GM12878 (cell line): ENCODE data around the gene PLPP7. TPM values are rescaled to one million over a fixed set of nuclear protein-coding genes. Genes with fewer than 3 reads are reported as not detected.

ENCODE experiments used
- ATF2 ChIP-seq: IDR thresholded peaks from 2 replicates; pipeline ENCODE4 v1.6.1; 2012; ENCODE audit warnings: low read length, inconsistent platforms
- CBFB ChIP-seq: IDR thresholded peaks from 2 replicates; pipeline ENCODE4 v1.6.1; 2016; ENCODE audit warnings: antibody characterized with exemption, low read depth
- CREM ChIP-seq: IDR thresholded peaks from 2 replicates; pipeline ENCODE4 v1.6.1; 2014; ENCODE audit warnings: antibody characterized with exemption, low read depth
- EED ChIP-seq: sonication (generic); IDR thresholded peaks from 2 replicates; pipeline ENCODE4 v1.6.1; 2016; ENCODE audit warnings: antibody characterized with exemption, low read depth
- FOS ChIP-seq: IDR thresholded peaks from 3 replicates; pipeline ENCODE4 v1.6.1; 2011; ENCODE audit warnings: borderline replicate concordance; ENCODE audit not compliant: insufficient read length; ENCODE audit errors: extremely low read depth
- GABPA ChIP-seq: IDR thresholded peaks from 2 replicates; pipeline ENCODE4 v1.6.1; 2014; ENCODE audit warnings: antibody characterized with exemption, low read depth, mild to moderate bottlenecking, inconsistent platforms
- HCFC1 ChIP-seq: fragments of 150-350 bp; IDR thresholded peaks from 2 replicates; pipeline ENCODE4 v1.6.1; 2014; ENCODE audit warnings: low read length
- JUNB ChIP-seq: IDR thresholded peaks from 2 replicates; pipeline ENCODE4 v1.6.1; 2016; ENCODE audit warnings: antibody characterized with exemption, mild to moderate bottlenecking
- MAX ChIP-seq: IDR thresholded peaks from 2 replicates; pipeline ENCODE4 v1.6.1; 2012; ENCODE audit warnings: low read depth, low read length, improper control_type of control experiment
- MTA2 ChIP-seq: fragments of 450-650 bp; IDR thresholded peaks from 2 replicates; pipeline ENCODE4 v1.6.1; 2016; ENCODE audit warnings: low read depth, mild to moderate bottlenecking, moderate library complexity
- NFIC ChIP-seq: IDR thresholded peaks from 2 replicates; pipeline ENCODE4 v1.6.1; 2012; ENCODE audit warnings: low read depth, mild to moderate bottlenecking, inconsistent platforms, low read length, moderate library complexity
- NFYB ChIP-seq: IDR thresholded peaks from 2 replicates; pipeline ENCODE4 v1.6.1; 2011; ENCODE audit warnings: low read depth, mild to moderate bottlenecking, low read length, improper control_type of control experiment, moderate library complexity; ENCODE audit not compliant: insufficient read depth
- PAX8 ChIP-seq: fragments of 450-650 bp; IDR thresholded peaks from 2 replicates; pipeline ENCODE4 v1.6.1; 2017; ENCODE audit warnings: mild to moderate bottlenecking, moderate library complexity
- POU2F2 ChIP-seq: IDR thresholded peaks from 3 replicates; pipeline ENCODE4 v1.6.1; 2011; ENCODE audit warnings: low read depth, mild to moderate bottlenecking, low read length, borderline replicate concordance
- SIN3A ChIP-seq: IDR thresholded peaks from 2 replicates; pipeline ENCODE4 v1.6.1; 2012; ENCODE audit warnings: low read depth, low read length, improper control_type of control experiment
- SMAD1 ChIP-seq: fragments of 450-650 bp; IDR thresholded peaks from 2 replicates; pipeline ENCODE4 v1.6.1; 2018; ENCODE audit warnings: mild to moderate bottlenecking, low read depth; ENCODE audit not compliant: partially characterized antibody
- SMC3 ChIP-seq: IDR thresholded peaks from 2 replicates; pipeline ENCODE4 v1.6.1; 2011; ENCODE audit warnings: low read length, improper control_type of control experiment, borderline replicate concordance
- TCF3 ChIP-seq: IDR thresholded peaks from 2 replicates; pipeline ENCODE4 v1.6.1; 2012; ENCODE audit warnings: low read depth, mild to moderate bottlenecking, low read length, borderline replicate concordance; ENCODE audit not compliant: insufficient read depth
- ZBTB40 ChIP-seq: fragments of 450-650 bp; IDR thresholded peaks from 2 replicates; pipeline ENCODE4 v1.6.1; 2016; ENCODE audit warnings: mild to moderate bottlenecking, moderate library complexity, borderline replicate concordance
- ZNF24 ChIP-seq: fragments of 450-650 bp; IDR thresholded peaks from 2 replicates; pipeline ENCODE4 v1.6.1; 2017; ENCODE audit warnings: antibody characterized with exemption, mild to moderate bottlenecking
- ZNF622 ChIP-seq: fragments of 450-650 bp; IDR thresholded peaks from 2 replicates; pipeline ENCODE4 v1.6.1; 2017; ENCODE audit warnings: mild to moderate bottlenecking, inconsistent platforms
- ZZZ3 ChIP-seq: IDR thresholded peaks from 2 replicates; pipeline ENCODE4 v1.6.1; 2011; ENCODE audit warnings: low read depth; ENCODE audit not compliant: control insufficient read depth, insufficient read length
- polyA plus RNA-seq, 11 experiments: library from polyadenylated mRNA; depleted of rRNA in 4 of 11; unstranded in 6 of 11; stranded (reverse) in 5 of 11; fragments of >200 nt; fragmentation: Nextera tagmentation in 4 of 11; fragmentation: Illumina TruSeq in 1 of 11; extraction: Ambion mirVana in 4 of 11; extraction: Trizol in 1 of 11; gene quantifications; 1 replicate in 1 of 11; 2 replicates in 10 of 11; pipeline versions ENCODE4 v1.2.1 to v1.2.3, GENCODE V29; 2011 to 2016; ENCODE audit warnings: inconsistent platforms in 2 of 11, missing spikeins in 2 of 11, low read depth in 1 of 11
- total RNA-seq, 4 experiments: library from RNA; depleted of rRNA in 3 of 4; stranded (reverse); fragments of >200 nt in 3 of 4; fragmentation: Illumina TruSeq in 1 of 4; extraction: Trizol in 1 of 4; gene quantifications; 2 replicates each; pipeline versions ENCODE4 v1.2.1 to v1.2.3, GENCODE V29; 2013 to 2021
- TF ChIP-seq, protein P1 (sequence below): IDR thresholded peaks from 2 replicates; pipeline ENCODE4 v1.6.1; 2011; ENCODE audit warnings: low read depth, low read length, improper control_type of control experiment, borderline replicate concordance

PLPP7 gene
- total and polyA plus RNA-seq, 10 of the 15 experiments (the other 5 are each of a cell fraction or from before 2014, with no cell fraction given): 0.05 to 1.0 (median 0.40) TPM; not detected in 3

DNA sequence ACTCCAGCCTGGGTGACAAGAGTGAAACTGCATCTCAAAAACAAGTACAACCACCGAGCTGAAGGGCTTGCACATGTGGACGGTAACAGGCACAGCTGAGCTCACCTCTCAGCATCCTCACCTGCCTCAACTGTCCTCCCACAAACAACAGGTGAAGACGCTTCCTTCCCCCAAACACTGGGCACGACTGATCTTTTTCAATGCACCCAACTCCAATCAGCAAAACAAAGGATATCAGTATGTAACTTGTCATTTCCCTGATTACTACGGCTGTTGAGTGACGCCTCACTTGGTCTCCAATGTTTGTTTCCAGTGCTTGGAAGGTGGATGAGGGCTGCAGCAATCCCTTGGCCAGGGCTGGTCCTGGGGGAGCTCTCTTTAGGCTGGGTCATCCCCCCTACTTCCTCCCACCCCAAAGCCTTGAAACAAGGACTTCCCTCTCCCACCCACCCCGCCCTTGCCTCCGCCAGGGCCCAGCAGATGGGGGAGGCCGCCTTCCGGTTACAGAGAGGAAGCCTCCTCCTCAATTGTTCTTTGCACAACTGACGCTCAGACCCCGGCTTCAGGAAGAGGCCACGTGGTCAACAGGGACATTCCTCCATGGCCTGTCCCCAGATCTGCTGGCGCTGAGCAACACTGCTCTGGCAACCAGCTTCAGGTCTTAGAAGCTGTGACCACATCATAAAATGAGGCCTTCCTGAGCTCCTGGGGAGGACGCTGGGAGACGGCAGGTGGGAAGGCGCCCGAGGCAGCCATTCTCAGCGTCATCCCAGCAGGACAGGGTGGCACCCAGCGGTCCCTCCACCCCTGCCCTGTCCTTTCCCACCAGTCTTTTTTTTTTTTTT, 19.1 kb upstream of the PLPP7 start (continued):
- TF ChIP-seq ZBTB40 (no peak), CREM (no peak; the same call in 1 of the 2 replicates), EED (peak; percentile 48), PAX8 (no peak), TCF3 (0 out of 2 replicates have a peak, but pooled peaks have one; percentile 3), NFYB (no peak), POU2F2 (no peak), GABPA (no peak), MTA2 (no peak), FOS (no peak), SMC3 (no peak), ZZZ3 (no peak), ZNF622 (no peak), NFIC (no peak), CBFB (0 out of 2 replicates have a peak, but pooled peaks have one; percentile 24), JUNB (no peak), SMAD1 (no peak), HCFC1 (no peak), MAX (peak; percentile 74), SIN3A (no peak), ZNF24 (no peak), ATF2 (no peak)
- TF ChIP-seq, protein P1, sequence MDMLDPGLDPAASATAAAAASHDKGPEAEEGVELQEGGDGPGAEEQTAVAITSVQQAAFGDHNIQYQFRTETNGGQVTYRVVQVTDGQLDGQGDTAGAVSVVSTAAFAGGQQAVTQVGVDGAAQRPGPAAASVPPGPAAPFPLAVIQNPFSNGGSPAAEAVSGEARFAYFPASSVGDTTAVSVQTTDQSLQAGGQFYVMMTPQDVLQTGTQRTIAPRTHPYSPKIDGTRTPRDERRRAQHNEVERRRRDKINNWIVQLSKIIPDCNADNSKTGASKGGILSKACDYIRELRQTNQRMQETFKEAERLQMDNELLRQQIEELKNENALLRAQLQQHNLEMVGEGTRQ: peak; percentile 64
